Midbrain (tissue), 1 donor: ENCODE measurements around the gene PNCK.

Source experiments
- DNase-seq: peaks from one replicate; lab custom pipeline; 2025; lab: John Stamatoyannopoulos, UW

Gene PNCK

GRCh38 chrX:153626863-153627674, 46.5 kb downstream of the PNCK start:
- no peak for DNase-seq

- no peak for DNase-seq
Measured at GRCh38 chrX:153626025-153626633, 47.5 kb downstream of the PNCK start.

- DNase-seq: no peak
Measured at GRCh38 chrX:153625271-153626024, 48.2 kb downstream of the PNCK start.

- DNase-seq: no peak
Measured at GRCh38 chrX:153624196-153625091, 49.2 kb downstream of the PNCK start.

GRCh38 chrX:153623310-153624029, 50.1 kb downstream of the PNCK start:
- DNase-seq: no peak

GRCh38 chrX:153622661-153623309, 50.8 kb downstream of the PNCK start:
- no peak for DNase-seq

GRCh38 chrX:153621949-153622598, 51.5 kb downstream of the PNCK start:
- DNase-seq: no peak

GRCh38 chrX:153620576-153620975, 53.0 kb downstream of the PNCK start:
- DNase-seq: no peak
